GM19023 (cell line): ENCODE data around the gene PRICKLE2.
"Not testable (repeated sequence)": the region's sequence is repeated elsewhere in the genome, so short reads cannot be mapped to it uniquely, and the experiment has no call there.

Experiments
- ATAC-seq: cut with Tn5 transposase; IDR thresholded peaks from one replicate; pipeline ENCODE4 v1.9.1; 2021; ENCODE audit warnings: mild to moderate bottlenecking, moderate library complexity; ENCODE audit not compliant: unreplicated experiment

Gene PRICKLE2

GRCh38 chr3:64104691-64105111 is 120.6 kb downstream of the PRICKLE2 start:
- ATAC-seq: no peak

GRCh38 chr3:64104006-64104405 is 121.3 kb downstream of the PRICKLE2 start:
- ATAC-seq: no peak

- no peak for ATAC-seq
These were observed 122.1 kb downstream of the PRICKLE2 start for GRCh38 chr3:64103131-64103530.

DNA sequence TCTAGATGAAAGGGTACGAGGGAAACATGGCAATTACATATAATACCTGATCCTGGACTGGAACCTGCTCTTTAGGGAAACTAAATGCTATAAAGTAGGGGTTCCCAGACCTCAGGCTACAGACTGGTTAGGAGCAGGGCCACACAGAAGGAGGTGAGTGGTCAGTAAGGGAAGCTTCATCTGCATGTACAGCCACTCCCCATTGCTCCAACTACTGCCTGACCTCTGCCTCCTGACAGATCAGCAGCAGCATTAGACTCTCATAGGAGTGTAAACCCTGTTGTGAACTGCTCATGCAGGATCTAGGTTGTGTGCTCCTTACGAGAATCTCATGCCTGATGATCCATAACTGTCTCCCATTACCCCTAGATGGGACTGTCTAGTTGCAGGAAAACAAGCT is 123.1 kb downstream of the PRICKLE2 start:
- no peak for ATAC-seq

DNA sequence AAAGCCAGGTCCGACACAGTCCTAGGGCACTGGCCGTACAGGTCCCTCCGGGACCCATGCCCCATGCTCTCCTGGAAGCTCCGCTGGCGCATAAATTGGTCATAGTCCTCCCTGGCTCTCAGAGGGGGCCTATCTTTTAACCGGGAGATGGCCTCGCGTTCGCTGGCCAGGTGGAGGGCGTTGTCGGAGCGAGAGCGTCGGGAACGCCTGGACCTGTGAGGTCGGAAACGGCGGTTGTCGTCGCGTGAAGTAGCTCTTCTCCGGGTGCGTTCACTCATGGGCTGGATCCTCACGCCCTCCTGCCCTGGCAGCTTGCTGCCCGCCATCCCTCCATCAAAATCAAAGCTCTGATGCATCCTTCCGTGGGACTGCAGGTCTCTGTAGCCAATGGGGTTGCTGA is 126.0 kb downstream of the PRICKLE2 start:
- ATAC-seq: no peak

GRCh38 chr3:64098670-64099069 is 126.6 kb downstream of the PRICKLE2 start:
- ATAC-seq: no peak

DNA sequence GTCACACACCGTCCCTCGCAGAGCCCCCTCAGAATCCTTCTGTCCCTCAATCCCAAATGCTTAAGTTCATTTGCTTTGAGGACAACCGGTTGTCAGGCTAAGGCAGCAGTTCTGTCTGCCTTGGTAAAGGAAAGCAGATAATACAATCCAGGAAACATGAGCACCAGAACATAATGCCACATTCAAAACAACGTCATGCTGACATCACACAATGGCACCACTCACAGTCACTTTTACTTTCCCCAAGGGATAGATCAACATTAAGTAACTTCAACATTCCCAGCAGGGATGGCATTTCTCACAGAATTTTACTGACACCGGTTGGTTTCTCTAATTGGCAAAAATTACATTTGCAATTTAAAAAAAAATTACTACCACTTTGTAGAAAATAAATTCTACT is 127.3 kb downstream of the PRICKLE2 start:
- no peak for ATAC-seq

GRCh38 chr3:64095802-64096201 is 129.5 kb downstream of the PRICKLE2 start:
- ATAC-seq: no peak

- ATAC-seq: no peak
These were observed 130.6 kb downstream of the PRICKLE2 start for GRCh38 chr3:64094713-64095079.

DNA sequence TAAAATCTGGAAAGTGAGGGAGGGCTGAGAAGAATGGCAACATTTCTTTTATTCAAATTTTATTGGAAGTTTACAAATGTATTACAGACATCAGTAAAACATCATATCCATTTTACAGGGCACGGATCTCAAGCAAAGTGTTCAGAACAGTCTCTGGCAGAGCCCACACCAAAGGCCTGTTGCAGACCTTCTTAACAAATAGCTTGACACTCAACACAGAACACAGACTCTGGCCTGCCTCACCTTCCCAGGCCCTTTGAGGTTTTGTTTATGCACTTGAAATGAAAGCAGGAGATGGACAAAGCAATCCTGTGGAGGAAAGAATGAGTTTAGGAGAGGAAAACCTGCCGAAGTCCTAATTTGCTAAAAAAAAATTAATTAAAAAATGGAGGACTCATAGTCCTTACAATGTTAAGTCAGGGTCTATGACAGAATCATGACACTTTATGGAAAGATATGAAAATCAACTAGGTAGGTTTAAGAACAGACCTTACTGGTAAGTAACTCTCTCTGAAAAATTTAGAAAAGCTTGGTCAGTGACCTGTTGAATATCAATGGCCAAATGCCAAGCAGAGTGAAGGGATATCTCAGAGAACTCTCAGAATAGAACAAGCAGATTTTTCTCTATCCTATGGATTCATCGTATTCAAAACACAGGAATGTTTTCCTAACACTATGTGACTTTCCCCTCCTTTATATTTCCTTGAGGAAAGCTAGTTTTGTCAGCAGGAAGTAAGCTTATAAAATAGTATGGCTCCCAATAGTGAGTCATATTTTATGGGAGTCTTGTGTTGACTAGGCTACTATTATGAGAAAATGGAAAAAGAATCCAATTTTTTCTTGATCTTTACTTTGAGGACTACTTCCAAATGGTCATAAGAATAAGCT is 131.2 kb downstream of the PRICKLE2 start:
- ATAC-seq: no peak

DNA sequence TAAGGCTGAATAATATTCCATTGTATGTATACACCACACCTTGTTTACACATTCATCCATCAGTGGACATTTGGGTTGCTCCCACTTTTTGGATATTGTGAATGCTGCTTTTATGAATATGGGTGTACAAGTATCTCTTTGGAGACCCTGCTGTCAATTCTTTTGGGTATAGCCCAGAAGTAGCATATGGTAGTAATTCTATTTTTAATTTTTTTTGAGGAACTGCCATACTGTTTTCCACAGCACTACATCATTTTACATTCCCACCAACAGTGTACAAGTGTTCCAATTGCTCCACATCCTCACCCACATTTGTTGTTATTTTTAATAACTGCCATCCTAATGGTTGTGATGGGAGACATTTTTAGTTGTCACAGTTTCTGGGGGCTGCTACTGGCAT is 132.1 kb downstream of the PRICKLE2 start:
- no peak for ATAC-seq

GRCh38 chr3:64091501-64091900 is 133.8 kb downstream of the PRICKLE2 start:
- no peak for ATAC-seq

- not testable (repeated sequence) for ATAC-seq
These were observed 135.9 kb downstream of the PRICKLE2 start for GRCh38 chr3:64089386-64089785.

GRCh38 chr3:64088408-64089205 is 136.7 kb downstream of the PRICKLE2 start:
- no peak for ATAC-seq

GRCh38 chr3:64086479-64087252 is 138.6 kb downstream of the PRICKLE2 start:
- ATAC-seq: no peak

- ATAC-seq: no peak
These were observed 140.6 kb downstream of the PRICKLE2 start for GRCh38 chr3:64084640-64085039.

DNA sequence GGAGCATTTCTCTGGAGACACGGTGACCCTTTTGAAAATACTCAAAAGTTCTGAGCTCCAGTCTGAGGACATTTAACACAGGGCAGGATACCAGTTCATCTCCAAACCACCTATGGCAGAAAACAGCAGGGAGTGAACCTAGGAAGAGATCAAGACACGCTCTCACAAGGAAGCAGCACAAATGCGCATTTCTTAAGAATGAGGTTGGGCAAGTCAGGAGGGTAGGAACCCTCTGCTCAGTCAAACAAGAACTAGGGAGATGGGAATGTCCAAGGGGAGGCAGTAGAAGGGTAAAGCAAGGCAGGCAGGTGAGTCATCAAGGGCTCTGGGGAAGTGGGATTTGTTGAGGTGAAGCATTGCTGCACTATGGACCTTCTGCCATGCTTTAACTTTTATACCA is 141.7 kb downstream of the PRICKLE2 start:
- no peak for ATAC-seq

DNA sequence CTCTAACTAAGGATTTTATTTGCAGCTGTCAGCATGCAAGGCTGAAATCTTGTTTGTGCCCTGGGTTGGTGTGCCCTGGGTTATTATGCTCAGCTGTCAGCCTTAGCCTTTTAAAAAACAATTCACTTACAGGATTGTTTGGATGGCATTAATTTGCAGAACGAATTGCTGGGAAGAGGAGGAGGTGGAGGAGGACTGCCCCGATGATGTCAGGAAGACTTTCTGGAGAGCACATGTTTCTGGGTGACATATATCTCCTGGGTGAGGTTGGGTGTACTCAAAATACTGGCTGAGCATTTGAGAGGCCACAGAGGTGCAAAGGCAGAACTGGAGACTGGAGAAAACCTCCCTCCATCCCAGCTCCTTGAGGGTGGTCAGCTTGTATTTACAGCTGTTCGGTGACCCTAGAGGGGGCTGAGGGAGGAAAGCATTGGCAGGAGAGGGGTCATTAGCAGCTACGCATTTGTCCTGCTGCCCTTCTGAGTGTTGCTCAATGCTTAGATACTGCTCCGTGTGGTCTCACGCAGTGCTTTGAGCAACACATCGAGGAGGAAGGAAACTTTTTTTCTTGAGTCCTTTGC is 142.2 kb downstream of the PRICKLE2 start:
- no peak for ATAC-seq

DNA sequence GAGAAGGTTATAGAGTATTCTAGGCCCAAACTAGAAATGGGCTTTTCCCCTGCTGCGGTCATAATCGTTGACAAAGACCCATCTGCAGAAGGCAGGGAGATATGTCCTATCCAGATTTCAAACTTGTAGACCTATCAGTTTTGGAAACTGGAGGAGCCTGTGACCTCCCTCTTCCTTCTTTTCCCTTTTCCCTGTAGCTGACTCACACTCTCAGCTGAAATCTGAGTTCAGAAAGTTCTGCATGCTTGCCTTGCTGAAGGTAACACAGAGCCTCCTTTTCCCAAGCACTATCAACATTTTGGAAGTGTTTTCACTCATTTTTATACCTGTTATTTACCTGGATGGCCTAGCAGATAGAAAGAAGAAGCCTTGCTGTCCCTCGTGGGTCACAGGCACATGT is 142.9 kb downstream of the PRICKLE2 start:
- ATAC-seq: no peak

GRCh38 chr3:64081235-64081630 is 144.0 kb downstream of the PRICKLE2 start:
- ATAC-seq: no peak
